Brain microvascular endothelial cell (primary cell): ENCODE results near the gene RUSC2.
A peak's percentile ranks its signal among the peaks of the same experiment; 100 is the strongest.

ENCODE experiments used
- DNase-seq: peaks from one replicate; pipeline ENCODE4 v3.0.0-alpha.2; 2020
- H3K27ac ChIP-seq: fragments of 250-450 bp; sonication (Bioruptor Pico); 2 replicates; pipeline ENCODE4 v1.5.1; 2020; ENCODE audit warnings: mild to moderate bottlenecking, moderate library complexity
- H3K27me3 ChIP-seq: fragments of 250-450 bp; sonication (Bioruptor Pico); replicated peaks from 2 replicates; pipeline ENCODE4 v1.5.1; 2020; ENCODE audit warnings: mild to moderate bottlenecking
- H3K36me3 ChIP-seq: fragments of 250-450 bp; sonication (Bioruptor Pico); replicated peaks from 2 replicates; pipeline ENCODE4 v1.5.1; 2020; ENCODE audit warnings: mild to moderate bottlenecking
- H3K4me3 ChIP-seq: 2 replicates; pipeline ENCODE4 v1.5.1; 2011; ENCODE audit warnings: low read depth, mild to moderate bottlenecking, control low read depth, low read length, moderate library complexity
- CTCF ChIP-seq: IDR thresholded peaks from 2 replicates; pipeline ENCODE4 v1.5.1; 2011; ENCODE audit warnings: low read depth, mild to moderate bottlenecking, moderate library complexity, low read length, control low read depth, inconsistent platforms; ENCODE audit errors: missing control alignments
- in situ Hi-C: cut with HindIII; loops from 2 replicates; pipeline ENCODE4 v1.10.0; 2017; ENCODE audit warnings: low sequenced_read_pairs, low pct_ligation_motif_present

Gene RUSC2

DNA sequence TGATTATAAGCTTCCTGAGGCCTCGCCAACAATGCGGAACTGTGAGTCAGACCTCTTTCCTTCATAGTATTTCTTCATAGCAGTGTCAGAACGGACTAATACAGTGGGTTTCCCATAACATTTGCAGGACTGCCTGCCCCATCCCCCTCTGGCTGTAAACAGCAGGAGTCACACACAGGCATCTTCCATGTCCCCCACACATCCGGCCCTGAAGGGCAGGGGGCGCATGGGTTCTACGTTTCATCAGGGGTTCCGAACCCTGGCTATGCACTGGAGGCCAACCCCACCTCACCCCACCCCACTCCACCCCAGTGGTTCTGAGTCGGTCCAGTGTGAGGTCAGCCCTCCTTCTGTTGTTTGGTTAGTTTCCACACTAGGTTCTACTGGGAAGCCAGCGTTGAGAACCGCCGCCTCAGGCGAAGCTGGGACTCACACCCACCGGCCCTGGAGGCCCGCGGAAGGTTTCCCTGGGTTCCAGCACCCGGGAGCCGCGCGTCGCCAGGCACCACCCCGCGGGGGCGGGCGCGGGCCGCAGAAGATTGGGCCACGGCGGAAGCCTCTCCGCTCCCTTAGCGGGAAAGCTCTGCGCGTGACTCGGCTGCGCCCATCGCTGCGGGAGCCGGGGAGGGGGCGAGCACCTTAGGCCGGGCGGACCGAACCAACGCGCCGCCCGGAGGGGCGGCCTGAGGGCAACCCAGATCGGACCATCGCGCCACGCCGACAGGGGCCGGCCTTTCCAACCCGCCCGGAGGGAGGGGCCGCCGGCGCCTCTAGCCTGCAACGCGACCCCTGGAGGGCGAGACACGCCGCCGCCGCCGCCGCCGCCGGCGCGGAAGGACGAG, at the start of gene RUSC2:
RUSC2 (plus strand) TSS at position 799 of the 842 bp plus-strand sequence. CDS start 56,411 bp downstream, outside the sequence.
- Histone ChIP-seq H3K27ac (peak within 1 kb of the TSS; percentile 94), H3K4me3 (peak within 1 kb of the TSS; percentile 96), H3K36me3 (no peaks in the 10 kb centered on the region), H3K27me3 (no peaks in the 10 kb centered on the region)
- in situ Hi-C loops = no loop called here
- DNase-seq = peak; percentile 86
- peak; percentile 53 for TF ChIP-seq CTCF

DNA sequence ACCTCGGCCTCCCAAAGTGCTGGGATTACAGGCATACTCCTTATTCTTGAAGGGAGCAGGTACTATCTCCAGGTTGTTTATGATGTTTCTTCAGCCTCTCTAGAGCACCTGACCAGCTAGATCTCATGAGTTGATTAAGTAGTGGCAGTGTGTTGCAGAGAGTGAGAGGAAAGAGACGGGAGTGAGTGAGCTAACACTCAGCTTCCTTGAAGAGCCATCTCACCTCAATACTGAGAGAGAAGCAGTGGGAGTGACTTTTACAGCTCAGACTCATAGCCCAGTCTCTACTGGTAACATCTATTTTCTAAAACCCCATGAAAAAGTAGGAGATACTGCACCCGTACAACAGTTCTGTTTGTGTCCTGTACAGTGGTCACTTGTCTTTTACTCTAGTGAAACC, 43.9 kb upstream of the RUSC2 start:
- no peaks in the 10 kb centered on the region for H3K27me3 ChIP-seq
- no peak for DNase-seq
- no peak overlapping the region for H3K4me3 ChIP-seq
- no peak for TF ChIP-seq CTCF
- no peak overlapping the region for H3K27ac ChIP-seq
- in situ Hi-C loops = no loop called here
- H3K36me3 ChIP-seq = no peaks in the 10 kb centered on the region

GRCh38 chr9:35448496-35448895, 41.4 kb upstream of the RUSC2 start:
- Histone ChIP-seq H3K4me3 (no peak overlapping the region), H3K27me3 (no peaks in the 10 kb centered on the region), H3K27ac (no peak overlapping the region), H3K36me3 (no peaks in the 10 kb centered on the region)
- DNase-seq = peak; percentile 29
- no peak for TF ChIP-seq CTCF
- in situ Hi-C loops = no loop called here

DNA sequence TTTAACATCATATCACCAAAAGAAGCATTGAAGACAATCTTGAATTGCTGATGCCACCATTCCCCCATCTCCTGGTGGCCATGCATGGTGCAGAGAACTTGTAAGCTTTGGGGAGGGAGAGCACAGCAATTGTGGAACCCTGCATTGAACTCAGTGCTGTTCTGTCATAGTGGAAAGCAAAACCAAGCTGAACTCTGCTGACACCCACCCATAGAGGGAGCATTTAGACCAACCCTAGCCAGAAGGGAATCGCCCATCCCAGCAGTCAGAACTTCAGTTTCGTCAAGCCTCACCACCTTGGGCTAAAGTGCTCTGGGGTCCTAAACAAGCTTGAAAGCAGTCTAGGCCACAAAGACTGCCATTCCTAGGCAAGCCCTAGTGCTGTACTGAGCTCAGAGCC, 37.4 kb upstream of the RUSC2 start:
- no peak for DNase-seq
- in situ Hi-C loops = no loop called here
- peak; percentile 49 for TF ChIP-seq CTCF
- Histone ChIP-seq H3K27me3 (no peaks in the 10 kb centered on the region), H3K4me3 (no peak overlapping the region), H3K27ac (no peak overlapping the region), H3K36me3 (no peaks in the 10 kb centered on the region)

DNA sequence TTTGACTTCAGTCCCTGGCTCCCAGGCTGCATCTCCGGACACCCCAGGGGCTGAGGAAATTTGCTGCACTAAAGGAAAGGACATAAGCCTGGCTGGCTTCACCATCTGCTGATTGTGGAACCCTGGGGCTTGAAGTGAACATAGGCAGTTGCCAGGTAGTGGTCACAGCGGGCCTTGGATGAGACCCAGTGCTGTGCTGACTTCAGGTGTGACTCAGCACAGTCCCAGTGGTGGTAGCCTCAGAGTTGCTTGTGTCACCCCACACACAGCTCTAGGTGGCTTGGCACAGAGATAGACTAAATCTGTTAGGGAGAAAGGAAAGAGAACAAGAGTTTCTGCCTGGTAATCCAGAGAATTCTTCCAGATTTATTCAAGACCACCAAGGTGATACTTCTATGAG, 36.1 kb upstream of the RUSC2 start:
- Histone ChIP-seq H3K36me3 (no peaks in the 10 kb centered on the region), H3K27me3 (no peaks in the 10 kb centered on the region), H3K27ac (no peak overlapping the region), H3K4me3 (no peak overlapping the region)
- in situ Hi-C loops = no loop called here
- DNase-seq = no peak
- no peak for TF ChIP-seq CTCF
